Uterus (tissue), 2 donors: ENCODE measurements around the gene FARS2.

Experiments
- POLR2A ChIP-seq, 2 donors: fragments of 450-650 bp; IDR thresholded peaks; one replicate each; pipeline ENCODE4 v1.6.1; 2016; ENCODE audit warnings: antibody characterized with exemption in 2 of 2, mild to moderate bottlenecking in 1 of 2, moderate library complexity in 1 of 2
- TF ChIP-seq, protein P1 (sequence below), 4 experiments: fragments of 200-600 bp in 2 of 4; fragments of 450-650 bp in 2 of 4; sonication (generic) in 2 of 4; IDR thresholded peaks; one replicate each; pipeline ENCODE4 v1.5.1; 2016 to 2019; ENCODE audit warnings: antibody characterized with exemption in 4 of 4, mild to moderate bottlenecking in 2 of 4, moderate library complexity in 1 of 4

DNA sequence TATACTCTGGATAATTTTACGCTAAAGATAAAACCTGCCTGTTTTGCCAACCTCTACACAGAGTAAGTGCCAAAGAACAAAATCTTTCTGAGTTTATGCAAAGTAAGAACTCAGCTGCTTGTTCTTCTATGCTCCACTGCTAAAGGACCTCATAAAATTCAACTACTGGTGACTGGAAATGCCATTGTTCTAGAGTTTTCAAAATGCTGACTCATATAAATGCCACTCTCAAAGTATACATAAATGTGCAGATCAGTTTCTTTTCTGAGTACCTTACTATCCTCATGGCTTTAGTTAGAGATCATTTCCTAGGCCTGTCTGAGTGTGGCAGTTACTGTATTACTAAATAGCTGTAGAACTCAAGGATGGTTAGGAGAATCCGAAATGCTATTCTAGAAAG is 46.2 kb upstream of the FARS2 start:
- TF ChIP-seq, protein P1, sequence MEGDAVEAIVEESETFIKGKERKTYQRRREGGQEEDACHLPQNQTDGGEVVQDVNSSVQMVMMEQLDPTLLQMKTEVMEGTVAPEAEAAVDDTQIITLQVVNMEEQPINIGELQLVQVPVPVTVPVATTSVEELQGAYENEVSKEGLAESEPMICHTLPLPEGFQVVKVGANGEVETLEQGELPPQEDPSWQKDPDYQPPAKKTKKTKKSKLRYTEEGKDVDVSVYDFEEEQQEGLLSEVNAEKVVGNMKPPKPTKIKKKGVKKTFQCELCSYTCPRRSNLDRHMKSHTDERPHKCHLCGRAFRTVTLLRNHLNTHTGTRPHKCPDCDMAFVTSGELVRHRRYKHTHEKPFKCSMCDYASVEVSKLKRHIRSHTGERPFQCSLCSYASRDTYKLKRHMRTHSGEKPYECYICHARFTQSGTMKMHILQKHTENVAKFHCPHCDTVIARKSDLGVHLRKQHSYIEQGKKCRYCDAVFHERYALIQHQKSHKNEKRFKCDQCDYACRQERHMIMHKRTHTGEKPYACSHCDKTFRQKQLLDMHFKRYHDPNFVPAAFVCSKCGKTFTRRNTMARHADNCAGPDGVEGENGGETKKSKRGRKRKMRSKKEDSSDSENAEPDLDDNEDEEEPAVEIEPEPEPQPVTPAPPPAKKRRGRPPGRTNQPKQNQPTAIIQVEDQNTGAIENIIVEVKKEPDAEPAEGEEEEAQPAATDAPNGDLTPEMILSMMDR (IDR thresholded peaks at IDR 0.05): no peak
- no peak for TF ChIP-seq POLR2A (IDR thresholded peaks at IDR 0.05)
